Measurements from ENCODE around the gene TDRD9. TPM values are rescaled to one million over a fixed set of nuclear protein-coding genes. Genes with fewer than 3 reads are reported as not detected.

Gene TDRD9
- total RNA-seq, 1 donor from 2014 or later: 2.7 TPM

DNA sequence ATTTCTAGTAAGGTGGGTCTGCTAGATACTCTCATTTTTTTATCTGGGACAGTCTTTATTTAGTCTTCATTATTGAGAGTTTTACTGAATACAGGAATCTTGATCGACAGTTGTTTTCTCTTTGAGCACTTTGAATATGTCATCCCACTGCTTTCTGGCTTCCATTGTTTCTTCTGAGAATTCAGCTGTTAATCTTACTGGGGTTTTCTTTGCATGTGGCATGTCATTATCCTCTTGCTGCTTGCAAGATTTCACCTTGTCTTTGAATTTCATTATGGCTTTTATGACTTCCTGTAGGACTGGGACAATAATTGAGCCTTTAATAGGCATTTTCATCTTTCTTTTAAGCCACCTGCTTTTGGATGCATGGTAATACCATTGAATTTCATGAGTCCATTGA is 60.8 kb downstream of the TDRD9 start:
- H3K4me3 ChIP-seq (ENCODE audit: low read depth, low read length): no peak overlapping the region
- DNase-seq (ENCODE audit: low read depth): no peak
- TF ChIP-seq, protein P1, sequence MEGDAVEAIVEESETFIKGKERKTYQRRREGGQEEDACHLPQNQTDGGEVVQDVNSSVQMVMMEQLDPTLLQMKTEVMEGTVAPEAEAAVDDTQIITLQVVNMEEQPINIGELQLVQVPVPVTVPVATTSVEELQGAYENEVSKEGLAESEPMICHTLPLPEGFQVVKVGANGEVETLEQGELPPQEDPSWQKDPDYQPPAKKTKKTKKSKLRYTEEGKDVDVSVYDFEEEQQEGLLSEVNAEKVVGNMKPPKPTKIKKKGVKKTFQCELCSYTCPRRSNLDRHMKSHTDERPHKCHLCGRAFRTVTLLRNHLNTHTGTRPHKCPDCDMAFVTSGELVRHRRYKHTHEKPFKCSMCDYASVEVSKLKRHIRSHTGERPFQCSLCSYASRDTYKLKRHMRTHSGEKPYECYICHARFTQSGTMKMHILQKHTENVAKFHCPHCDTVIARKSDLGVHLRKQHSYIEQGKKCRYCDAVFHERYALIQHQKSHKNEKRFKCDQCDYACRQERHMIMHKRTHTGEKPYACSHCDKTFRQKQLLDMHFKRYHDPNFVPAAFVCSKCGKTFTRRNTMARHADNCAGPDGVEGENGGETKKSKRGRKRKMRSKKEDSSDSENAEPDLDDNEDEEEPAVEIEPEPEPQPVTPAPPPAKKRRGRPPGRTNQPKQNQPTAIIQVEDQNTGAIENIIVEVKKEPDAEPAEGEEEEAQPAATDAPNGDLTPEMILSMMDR (conservative IDR thresholded peaks at IDR 0.05; ENCODE audit: low read depth, low read length): no peak

DNA sequence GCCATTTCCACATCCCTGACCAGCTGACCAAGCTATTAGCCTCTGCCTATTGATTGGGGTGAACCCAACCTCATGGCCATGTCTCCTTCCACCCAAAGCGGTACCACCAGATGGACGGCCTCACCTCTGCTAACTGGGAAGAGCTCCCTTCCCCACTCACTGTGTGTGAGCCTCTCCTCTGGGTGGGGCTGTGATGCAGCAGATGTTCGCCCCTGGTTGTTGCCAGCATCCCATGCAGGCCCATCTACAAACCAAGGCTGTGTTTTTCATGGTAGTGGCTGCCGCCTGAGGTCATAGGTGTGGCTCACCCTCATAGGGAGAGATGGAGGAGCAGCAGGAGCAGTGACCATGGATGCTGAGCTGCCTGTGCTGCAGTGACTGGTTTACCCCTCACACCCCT is 61.7 kb downstream of the TDRD9 start:
- no peak for DNase-seq (ENCODE audit: low read depth)
- TF ChIP-seq, protein P1 (conservative IDR thresholded peaks at IDR 0.05; ENCODE audit: low read depth, low read length): no peak
- H3K4me3 ChIP-seq (ENCODE audit: low read depth, low read length): no peak overlapping the region

DNA sequence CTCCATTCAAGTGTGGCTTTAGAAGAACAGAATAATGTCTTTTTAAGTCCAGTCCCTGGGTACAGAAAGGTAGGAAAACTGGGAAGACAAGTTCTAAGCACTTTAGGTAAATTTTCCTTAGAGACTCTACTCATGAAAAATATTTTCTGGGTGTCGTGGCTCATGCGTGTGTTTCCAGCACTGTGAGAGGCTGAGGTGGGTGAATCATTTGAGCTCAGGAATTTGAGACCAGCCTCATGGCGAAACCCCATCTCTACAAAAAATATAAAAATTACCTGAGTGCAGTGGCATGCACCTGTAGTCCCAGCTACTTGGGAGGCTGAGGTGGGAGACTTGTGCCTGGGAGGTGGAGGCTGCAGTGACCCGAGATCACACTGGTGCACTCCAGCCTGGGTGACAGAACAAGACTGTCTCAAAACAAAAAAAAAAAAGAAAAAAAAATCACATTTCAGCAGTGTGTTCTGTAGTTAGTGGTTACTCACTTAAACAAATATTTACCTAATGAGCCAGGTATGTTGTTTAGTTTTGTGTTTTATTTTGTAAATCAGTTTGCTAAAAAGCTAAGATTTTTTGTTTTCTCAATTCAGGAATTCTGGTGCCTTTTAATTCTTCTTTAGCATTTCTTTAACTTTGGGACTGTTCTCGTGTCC is 66.4 kb downstream of the TDRD9 start:
- no peak overlapping the region for H3K4me3 ChIP-seq (ENCODE audit: low read depth, low read length)
- no peak for DNase-seq (ENCODE audit: low read depth)

DNA sequence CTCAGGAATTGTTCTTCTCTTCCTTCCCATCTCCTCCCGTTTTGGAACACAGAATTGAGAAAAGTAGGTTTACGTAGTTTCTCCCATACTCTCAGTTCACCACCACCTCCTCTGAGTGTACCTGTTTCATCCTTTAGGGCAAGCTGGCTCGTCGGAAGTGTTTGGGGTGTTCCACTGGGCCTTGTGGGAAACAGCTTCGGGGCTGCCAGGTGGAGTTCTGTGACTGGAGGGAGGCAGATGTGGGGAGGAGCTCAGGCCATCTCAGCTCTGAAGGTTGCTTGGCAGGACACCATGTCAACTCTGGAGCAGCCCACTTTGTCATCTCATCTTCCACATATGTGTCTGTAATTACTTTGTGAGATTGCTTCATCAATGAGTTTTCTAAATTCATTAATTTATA is 67.6 kb downstream of the TDRD9 start:
- TF ChIP-seq, protein P1 (conservative IDR thresholded peaks at IDR 0.05; ENCODE audit: low read depth, low read length): no peak
- no peak for DNase-seq (ENCODE audit: low read depth)
- no peak overlapping the region for H3K4me3 ChIP-seq (ENCODE audit: low read depth, low read length)

More for the DNA sequence above, 66.4 kb downstream of the TDRD9 start:
- TF ChIP-seq, protein P1 (conservative IDR thresholded peaks at IDR 0.05; ENCODE audit: low read depth, low read length): no peak

DNA sequence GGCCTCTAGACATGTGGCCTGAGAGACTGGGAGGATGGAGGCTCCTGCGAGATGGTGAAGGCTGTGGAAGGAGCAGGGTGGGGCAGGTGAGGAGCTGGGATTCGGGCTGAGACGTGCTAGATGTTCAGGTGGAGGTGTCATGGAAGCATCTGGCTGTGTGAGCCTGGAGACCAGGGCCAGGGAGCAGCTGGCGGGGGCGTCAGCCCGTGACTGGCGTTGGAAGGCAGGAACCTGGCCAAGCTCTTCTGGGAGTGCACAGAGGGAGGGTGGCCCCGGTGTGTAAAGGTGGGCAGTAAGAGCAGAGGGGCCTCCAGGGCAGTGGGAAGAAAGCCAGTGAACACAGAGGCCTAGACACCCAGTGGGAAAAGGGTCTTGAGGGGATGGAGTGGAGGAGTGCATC is 69.1 kb downstream of the TDRD9 start:
- no peak for DNase-seq (ENCODE audit: low read depth)
- H3K4me3 ChIP-seq (ENCODE audit: low read depth, low read length): no peak overlapping the region
- TF ChIP-seq, protein P1 (conservative IDR thresholded peaks at IDR 0.05; ENCODE audit: low read depth, low read length): no peak

DNA sequence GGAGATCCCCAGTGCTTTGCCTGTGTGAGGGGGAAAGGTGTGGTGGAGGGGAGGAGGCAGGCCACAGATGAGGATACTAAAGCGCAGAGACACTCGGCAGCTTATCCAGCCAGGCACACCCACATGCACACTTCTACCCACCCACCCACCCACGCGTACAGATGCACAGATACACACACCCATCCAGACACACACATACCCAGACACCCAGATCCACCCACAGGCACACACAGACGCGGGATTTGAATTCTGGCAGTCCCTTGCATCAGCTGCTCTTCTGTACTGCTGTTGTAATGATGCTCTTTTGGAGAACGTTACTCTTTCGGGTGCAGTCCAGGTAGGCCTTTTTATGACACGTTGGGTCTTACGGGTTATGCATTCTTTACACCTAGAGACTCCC is 69.8 kb downstream of the TDRD9 start:
- H3K4me3 ChIP-seq (ENCODE audit: low read depth, low read length): no peak overlapping the region
- TF ChIP-seq, protein P1 (conservative IDR thresholded peaks at IDR 0.05; ENCODE audit: low read depth, low read length): no peak
- no peak for DNase-seq (ENCODE audit: low read depth)

DNA sequence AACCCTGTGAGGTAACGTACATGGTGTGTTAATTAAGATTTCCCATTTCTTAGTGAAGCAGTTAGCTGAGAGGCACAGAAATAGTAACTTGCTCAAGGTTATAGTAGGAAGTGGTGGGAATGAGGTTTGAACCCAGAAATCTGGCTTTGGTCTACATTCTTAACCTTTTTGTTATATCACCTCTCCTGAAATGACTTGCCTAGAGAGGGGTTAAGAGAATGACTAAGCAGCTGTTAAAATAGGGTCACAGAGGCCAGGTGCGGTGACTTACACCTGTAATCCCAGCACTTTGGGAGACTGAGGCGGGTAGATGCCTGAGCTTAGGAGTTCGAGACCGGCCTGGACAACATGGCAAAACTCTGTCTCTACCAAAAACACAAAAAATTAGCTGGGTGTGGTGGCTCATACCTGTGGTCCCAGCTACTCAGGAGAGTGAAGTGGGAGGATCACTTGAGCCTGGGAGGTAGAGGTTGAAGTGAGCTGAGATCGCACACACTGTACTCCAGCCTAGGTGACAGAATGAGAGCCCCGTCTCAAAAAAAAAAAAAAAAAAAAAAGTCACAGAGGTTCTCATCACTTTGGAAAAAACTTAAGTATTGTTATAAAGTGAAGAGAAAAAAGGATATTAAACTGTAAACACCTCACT is 71.7 kb downstream of the TDRD9 start:
- DNase-seq (ENCODE audit: low read depth): no peak
- no peak overlapping the region for H3K4me3 ChIP-seq (ENCODE audit: low read depth, low read length)
- TF ChIP-seq, protein P1 (conservative IDR thresholded peaks at IDR 0.05; ENCODE audit: low read depth, low read length): no peak
